Measurements from ENCODE around the gene LDAF1. TPM values are rescaled to one million over a fixed set of nuclear protein-coding genes. Genes with fewer than 3 reads are reported as not detected.

LDAF1 gene
- total and polyA plus RNA-seq, 4 donors = 1.2 to 2.4 (median 1.7) TPM

DNA sequence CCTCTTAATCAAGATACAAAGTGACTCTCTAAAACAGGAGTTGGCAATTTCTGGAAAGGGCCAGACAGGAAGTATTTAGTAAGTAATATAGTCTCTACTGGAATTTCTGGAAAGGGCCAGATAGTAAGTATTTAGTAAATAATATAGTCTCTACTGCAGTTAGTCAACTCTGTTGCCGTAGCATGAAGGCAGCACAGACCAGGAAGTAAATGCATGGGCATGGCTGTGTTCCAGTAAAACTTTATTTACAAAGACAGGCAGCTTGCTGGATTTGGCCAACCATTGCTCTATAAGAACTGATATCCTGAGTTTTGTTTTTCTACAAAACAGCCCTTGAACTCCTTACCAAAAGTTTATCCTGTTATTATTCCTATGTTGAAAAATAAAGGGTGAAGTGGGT is 16.9 kb downstream of the LDAF1 start (continued):
- no peak for TF ChIP-seq RAD21 (IDR thresholded peaks at IDR 0.05)
- TF ChIP-seq FOXA1 (IDR thresholded peaks at IDR 0.05) = no peak
- TF ChIP-seq MAX (IDR thresholded peaks at IDR 0.05) = no peak
- TF ChIP-seq JUND (IDR thresholded peaks at IDR 0.05) = no peak

DNA sequence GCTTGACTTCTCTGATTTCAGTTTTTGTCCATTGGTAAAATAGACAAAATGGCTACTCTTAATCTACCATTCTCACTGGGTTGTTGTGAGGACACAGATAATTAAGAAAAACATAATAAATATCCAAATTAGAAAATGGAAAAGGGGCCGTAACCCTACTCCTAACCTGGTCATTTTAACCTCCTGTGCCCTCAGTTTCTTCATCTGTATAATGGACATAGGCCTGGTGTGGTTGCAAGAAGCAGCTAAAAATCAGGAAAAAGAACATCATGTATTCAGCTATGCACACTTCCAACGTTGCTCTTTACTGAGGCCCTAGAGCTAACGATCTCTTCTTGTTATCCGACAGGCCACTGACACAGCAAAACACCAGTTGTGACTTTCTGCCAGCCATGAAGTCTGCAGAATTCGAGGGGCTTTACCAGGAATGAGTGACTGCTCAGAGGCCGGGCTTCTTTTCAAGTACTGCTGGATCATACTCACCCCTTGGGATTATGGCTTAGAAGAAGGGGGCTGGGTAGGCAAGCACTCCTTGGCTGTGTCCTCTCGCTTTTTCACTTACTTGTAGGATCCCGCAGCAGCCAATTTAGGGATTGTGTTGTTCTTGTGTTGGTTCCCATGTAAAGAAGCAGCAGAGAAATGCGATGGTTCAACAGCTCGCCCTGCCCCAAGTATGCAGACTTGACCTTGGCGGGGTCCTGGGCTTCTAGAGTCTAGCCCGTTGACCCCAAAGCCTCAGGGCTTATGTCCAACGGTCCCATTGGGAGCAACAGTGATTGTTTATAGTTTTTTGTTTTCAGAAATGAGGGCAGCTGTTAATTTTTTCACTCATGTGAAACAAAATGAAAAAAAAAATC is 20.9 kb downstream of the LDAF1 start:
- H3K27me3 ChIP-seq (ENCODE audit: control insufficient read depth in 4 of 4, insufficient read depth in 4 of 4, low read length in 3 of 4) = no peaks in the 10 kb centered on the region
- no peaks in the 10 kb centered on the region for H3K4me1 ChIP-seq (ENCODE audit: control insufficient read depth in 4 of 4, insufficient read depth in 4 of 4, low read length in 3 of 4)
- H3K9ac ChIP-seq (ENCODE audit: low read depth in 1 of 2, low read length in 2 of 2) = no peak overlapping the region
- TF ChIP-seq, protein P1, sequence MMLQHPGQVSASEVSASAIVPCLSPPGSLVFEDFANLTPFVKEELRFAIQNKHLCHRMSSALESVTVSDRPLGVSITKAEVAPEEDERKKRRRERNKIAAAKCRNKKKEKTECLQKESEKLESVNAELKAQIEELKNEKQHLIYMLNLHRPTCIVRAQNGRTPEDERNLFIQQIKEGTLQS (IDR thresholded peaks at IDR 0.05) = no peak
- TF ChIP-seq HNF4G (IDR thresholded peaks at IDR 0.05) (no peak), EGR1 (IDR thresholded peaks at IDR 0.05; ENCODE audit: low read depth in 2 of 2) (no peak), SP1 (IDR thresholded peaks at IDR 0.05) (no peak), FOXA1 (IDR thresholded peaks at IDR 0.05) (no peak), RAD21 (IDR thresholded peaks at IDR 0.05) (no peak), NR2F2 (IDR thresholded peaks at IDR 0.05) (peak; percentile 58)
- no peaks in the 10 kb centered on the region for H3K9me3 ChIP-seq (ENCODE audit: control insufficient read depth in 4 of 4, low read length in 3 of 4)
- DNase-seq (ENCODE audit: low spot score) = no peak
- 86% methylated on average over 13 of the region's 13 CpGs for WGBS
- H3K27ac ChIP-seq (ENCODE audit: low read depth in 1 of 2, low read length in 2 of 2) = no peak overlapping the region
- no peak overlapping the region for H3K4me3 ChIP-seq (ENCODE audit: low read depth in 1 of 3, low read length in 3 of 3)
- H3K36me3 ChIP-seq (ENCODE audit: control insufficient read depth in 4 of 4, insufficient read depth in 3 of 4, low read depth in 1 of 4, low read length in 3 of 4) = peaks cover 0 to 3% (median under 1%) of the 10 kb centered on the region in 4 donors

GRCh38 chr16:21179983-21180365 is 21.5 kb downstream of the LDAF1 start:
- Histone ChIP-seq H3K4me1 (ENCODE audit: control insufficient read depth in 4 of 4, insufficient read depth in 4 of 4, low read length in 3 of 4) (no peaks in the 10 kb centered on the region), H3K27ac (ENCODE audit: low read depth in 1 of 2, low read length in 2 of 2) (no peak overlapping the region), H3K36me3 (ENCODE audit: control insufficient read depth in 4 of 4, insufficient read depth in 3 of 4, low read depth in 1 of 4, low read length in 3 of 4) (peaks cover 0 to 3% (median under 1%) of the 10 kb centered on the region in 4 donors), H3K4me3 (ENCODE audit: low read depth in 1 of 3, low read length in 3 of 3) (no peak overlapping the region), H3K9ac (ENCODE audit: low read depth in 1 of 2, low read length in 2 of 2) (no peak overlapping the region), H3K27me3 (ENCODE audit: control insufficient read depth in 4 of 4, insufficient read depth in 4 of 4, low read length in 3 of 4) (no peaks in the 10 kb centered on the region), H3K9me3 (ENCODE audit: control insufficient read depth in 4 of 4, low read length in 3 of 4) (no peaks in the 10 kb centered on the region)
- no peak for TF ChIP-seq SP1 (IDR thresholded peaks at IDR 0.05)
- DNase-seq (ENCODE audit: low spot score) = no peak
- 92% methylated on average over 3 of the region's 3 CpGs for WGBS

DNA sequence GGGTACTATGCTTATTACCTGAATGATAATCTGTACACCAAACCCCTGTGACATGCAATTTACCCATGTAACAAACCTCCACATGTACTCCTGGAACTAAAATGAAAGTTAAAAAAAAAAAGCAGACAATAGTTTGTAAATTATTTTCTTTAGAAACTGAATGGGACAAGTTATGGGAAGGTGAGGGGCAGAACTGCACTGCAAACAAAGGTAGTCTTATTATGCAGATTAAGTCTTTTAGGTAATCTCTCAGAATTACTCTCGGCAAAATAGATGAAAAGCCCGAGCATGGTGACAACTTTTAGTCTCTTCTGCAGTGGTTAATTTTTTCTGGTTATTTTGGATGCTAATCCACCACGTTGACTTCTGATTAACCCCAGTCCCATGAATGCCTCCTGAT is 25.5 kb downstream of the LDAF1 start:
- Histone ChIP-seq H3K9me3 (ENCODE audit: control insufficient read depth in 4 of 4, low read length in 3 of 4) (no peaks in the 10 kb centered on the region), H3K4me1 (ENCODE audit: control insufficient read depth in 4 of 4, insufficient read depth in 4 of 4, low read length in 3 of 4) (peaks cover 0 to 2% (median 0%) of the 10 kb centered on the region in 4 donors), H3K27me3 (ENCODE audit: control insufficient read depth in 4 of 4, insufficient read depth in 4 of 4, low read length in 3 of 4) (no peaks in the 10 kb centered on the region), H3K27ac (ENCODE audit: low read depth in 1 of 2, low read length in 2 of 2) (no peak overlapping the region), H3K36me3 (ENCODE audit: control insufficient read depth in 4 of 4, insufficient read depth in 3 of 4, low read depth in 1 of 4, low read length in 3 of 4) (peaks cover 0 to 3% (median under 1%) of the 10 kb centered on the region in 4 donors), H3K9ac (ENCODE audit: low read depth in 1 of 2, low read length in 2 of 2) (no peak overlapping the region), H3K4me3 (ENCODE audit: low read depth in 1 of 3, low read length in 3 of 3) (no peak overlapping the region)
- 91% methylated on average over 3 of the region's 3 CpGs for WGBS
- DNase-seq (ENCODE audit: low spot score) = no peak
- TF ChIP-seq YY1 (IDR thresholded peaks at IDR 0.05) (no peak), REST (IDR thresholded peaks at IDR 0.05) (no peak), CTCF (IDR thresholded peaks at IDR 0.05; ENCODE audit: low read depth, low read length, missing input control) (no peak), TAF1 (conservative IDR thresholded peaks at IDR 0.05) (no peak), RXRA (IDR thresholded peaks at IDR 0.05) (no peak), GABPA (IDR thresholded peaks at IDR 0.05 in 1 of 2, conservative IDR thresholded peaks at IDR 0.05 in 1 of 2) (no peak), MAX (IDR thresholded peaks at IDR 0.05) (no peak)

Data from liver (tissue), 9 donors.